SW480 (cell line): ENCODE results near the gene RHNO1.

Experiments used
- DNase-seq: peaks from one replicate; pipeline ENCODE4 v3.0.0-alpha.2; 2016; ENCODE audit warnings: low spot score

Gene RHNO1

GRCh38 chr12:2877047-2877952 is at the start of gene RHNO1, which contains the start of gene FOXM1:
TSS of gene RHNO1 (plus strand) at chr12:2877223. CDS start at chr12:2885367, 8,144 bp downstream.
TSS of gene FOXM1 (minus strand) at chr12:2877174. CDS start at chr12:2874478, 2,696 bp downstream.
- peak; percentile 87 for DNase-seq

- DNase-seq, result no peak
Observed at GRCh38 chr12:2829275-2829674, 47.7 kb upstream of the RHNO1 start.

- no peak for DNase-seq
Observed at GRCh38 chr12:2832550-2833127, 44.4 kb upstream of the RHNO1 start.

- DNase-seq, result no peak
Observed at GRCh38 chr12:2833327-2833726, 43.7 kb upstream of the RHNO1 start.

- no peak for DNase-seq
Observed at GRCh38 chr12:2833810-2834209, 43.2 kb upstream of the RHNO1 start.

GRCh38 chr12:2834581-2835491 is 42.2 kb upstream of the RHNO1 start, which contains the start of gene NRIP2:
TSS of gene NRIP2 (minus strand) at chr12:2835035. CDS start at chr12:2834983, 52 bp downstream.
- no peak for DNase-seq

GRCh38 chr12:2835691-2836403 is 41.2 kb upstream of the RHNO1 start:
- no peak for DNase-seq

GRCh38 chr12:2836574-2836973 is 40.4 kb upstream of the RHNO1 start:
- no peak for DNase-seq

GRCh38 chr12:2841056-2841650 is 35.9 kb upstream of the RHNO1 start:
- DNase-seq, result no peak

- DNase-seq, result no peak
Observed at GRCh38 chr12:2842948-2843347, 34.1 kb upstream of the RHNO1 start.

- DNase-seq, result peak; percentile 26
Observed at GRCh38 chr12:2844786-2845185, 32.2 kb upstream of the RHNO1 start.

- no peak for DNase-seq
Observed at GRCh38 chr12:2845280-2845679, 31.7 kb upstream of the RHNO1 start.

- no peak for DNase-seq
Observed at GRCh38 chr12:2851931-2852330, 25.1 kb upstream of the RHNO1 start.

GRCh38 chr12:2853626-2854025 is 23.4 kb upstream of the RHNO1 start:
- no peak for DNase-seq

GRCh38 chr12:2854669-2855453 is 22.2 kb upstream of the RHNO1 start:
- DNase-seq, result no peak

- DNase-seq, result no peak
Observed at GRCh38 chr12:2855546-2855945, 21.5 kb upstream of the RHNO1 start.

GRCh38 chr12:2856051-2856450 is 21.0 kb upstream of the RHNO1 start:
- DNase-seq, result no peak

GRCh38 chr12:2857021-2857431 is 20.0 kb upstream of the RHNO1 start, which contains the start of gene TEX52:
TSS of gene TEX52 (minus strand) at chr12:2857039. CDS start at chr12:2857026, 13 bp downstream.
- DNase-seq, result no peak

- DNase-seq, result no peak
Observed at GRCh38 chr12:2857576-2857975, 19.4 kb upstream of the RHNO1 start.

GRCh38 chr12:2858334-2858733 is 18.7 kb upstream of the RHNO1 start:
- no peak for DNase-seq
